BE2C (cell line): ENCODE results near the gene ADRA2B.

Experiments used
- DNase-seq: peaks from one replicate; pipeline ENCODE4 v3.0.0-alpha.2; 2020
- H3K27me3 ChIP-seq: fragments of 250-450 bp; sonication (Bioruptor Pico); 2 replicates; pipeline ENCODE4 v1.5.1; 2020; ENCODE audit warnings: mild to moderate bottlenecking
- H3K36me3 ChIP-seq: fragments of 250-450 bp; sonication (Bioruptor Pico); 2 replicates; pipeline ENCODE4 v1.5.1; 2020; ENCODE audit warnings: mild to moderate bottlenecking
- H3K4me1 ChIP-seq: fragments of 250-450 bp; sonication (Bioruptor Pico); 2 replicates; pipeline ENCODE4 v1.5.1; 2020
- H3K4me3 ChIP-seq: 2 replicates; pipeline ENCODE4 v1.5.1; 2011; ENCODE audit warnings: low read depth, low read length
- H3K9me3 ChIP-seq: fragments of 250-450 bp; sonication (Bioruptor Pico); 2 replicates; pipeline ENCODE4 v1.5.1; 2020
- CTCF ChIP-seq: IDR thresholded peaks from 2 replicates; pipeline ENCODE4 v1.5.1; 2012; ENCODE audit warnings: mild to moderate bottlenecking, low read depth, low read length

ADRA2B gene

GRCh38 chr2:96102596-96103186 lies 13.7 kb downstream of the ADRA2B start:
- no peak for TF ChIP-seq CTCF
- DNase-seq = no peak

GRCh38 chr2:96100893-96101304 lies 15.5 kb downstream of the ADRA2B start:
- H3K4me1 ChIP-seq = no peaks in the 10 kb centered on the region
- H3K9me3 ChIP-seq = no peaks in the 10 kb centered on the region
- H3K4me3 ChIP-seq = no peak overlapping the region
- TF ChIP-seq CTCF = no peak
- no peak for DNase-seq
- H3K36me3 ChIP-seq = no peaks in the 10 kb centered on the region
- no peaks in the 10 kb centered on the region for H3K27me3 ChIP-seq

More at GRCh38 chr2:96102596-96103186, 13.7 kb downstream of the ADRA2B start:
- no peak overlapping the region for H3K4me3 ChIP-seq
- H3K9me3 ChIP-seq = no peaks in the 10 kb centered on the region
- no peaks in the 10 kb centered on the region for H3K36me3 ChIP-seq
- H3K4me1 ChIP-seq = no peaks in the 10 kb centered on the region
- H3K27me3 ChIP-seq = no peaks in the 10 kb centered on the region

- H3K4me3 ChIP-seq = no peak overlapping the region
- H3K4me1 ChIP-seq = no peaks in the 10 kb centered on the region
- no peaks in the 10 kb centered on the region for H3K9me3 ChIP-seq
- no peak for DNase-seq
- no peak for TF ChIP-seq CTCF
- H3K36me3 ChIP-seq = no peaks in the 10 kb centered on the region
- no peaks in the 10 kb centered on the region for H3K27me3 ChIP-seq
These were observed 16.2 kb downstream of the ADRA2B start for GRCh38 chr2:96099861-96100798.

- Histone ChIP-seq H3K4me1 (no peaks in the 10 kb centered on the region), H3K36me3 (no peaks in the 10 kb centered on the region), H3K4me3 (no peak overlapping the region), H3K27me3 (no peaks in the 10 kb centered on the region), H3K9me3 (no peaks in the 10 kb centered on the region)
- no peak for DNase-seq
- no peak for TF ChIP-seq CTCF
These were observed 17.3 kb downstream of the ADRA2B start for GRCh38 chr2:96098900-96099590.

GRCh38 chr2:96097951-96098823 lies 18.2 kb downstream of the ADRA2B start:
- H3K4me1 ChIP-seq = no peaks in the 10 kb centered on the region
- H3K9me3 ChIP-seq = no peaks in the 10 kb centered on the region
- no peaks in the 10 kb centered on the region for H3K36me3 ChIP-seq
- H3K27me3 ChIP-seq = no peaks in the 10 kb centered on the region
- DNase-seq = no peak
- no peak overlapping the region for H3K4me3 ChIP-seq
- TF ChIP-seq CTCF = no peak
